AG04450 (cell line): ENCODE results near the gene MTNR1A. TPM values are rescaled to one million over a fixed set of nuclear protein-coding genes. Genes with fewer than 3 reads are reported as not detected.

Experiments used
- CTCF ChIA-PET: fragments of 300-600, 350-600 bp; formaldehyde crosslinking; extraction: SDS; loops from one replicate; lab custom pipeline; 2022; ENCODE audit warnings: antibody characterized with exemption, inconsistent platforms; lab: Charles Lee
- POLR2A ChIA-PET: fragments of 350-600 bp; formaldehyde crosslinking; extraction: SDS; loops from one replicate; lab custom pipeline; 2021; ENCODE audit warnings: antibody characterized with exemption, inconsistent platforms; lab: Yijun Ruan, JAX
- DNase-seq: peaks from one replicate; pipeline ENCODE4 v3.0.0-alpha.2; 2011; ENCODE audit warnings: low read depth, low spot score
- H3K27ac ChIP-seq: one replicate; pipeline ENCODE4 v1.5.1; 2012; ENCODE audit warnings: low read depth, low read length, control low read depth
- H3K27me3 ChIP-seq: one replicate; pipeline ENCODE4 v1.6.0; 2012; ENCODE audit warnings: low read length; ENCODE audit not compliant: control insufficient read depth, insufficient read depth
- H3K4me3 ChIP-seq: 2 replicates; pipeline ENCODE4 v1.5.1; 2011; ENCODE audit warnings: mild to moderate bottlenecking, low read depth, low read length, control low read depth
- H3K9me3 ChIP-seq: 2 replicates; pipeline ENCODE4 v1.5.1; 2012; ENCODE audit warnings: low read length; ENCODE audit not compliant: control insufficient read depth, insufficient read depth
- CTCF ChIP-seq: IDR thresholded peaks from 2 replicates; pipeline ENCODE4 v1.5.1; 2011; ENCODE audit warnings: low read depth, low read length, control low read depth, inconsistent platforms
- polyA plus RNA-seq: library from polyadenylated mRNA; depleted of rRNA; stranded (reverse); fragments of >200 nt; gene quantifications from 2 replicates; pipeline ENCODE4 v1.2.3, GENCODE V29; 2011

Gene MTNR1A
- polyA plus RNA-seq, 1 experiment: not detected

- no peak overlapping the region for H3K27ac ChIP-seq
- no peak overlapping the region for H3K4me3 ChIP-seq
- ChIA-PET CTCF (no interaction called here), POLR2A (no interaction called here)
- H3K9me3 ChIP-seq: peaks cover 5% of the 10 kb centered on the region
- H3K27me3 ChIP-seq: no peaks in the 10 kb centered on the region
- no peak for DNase-seq
- no peak for TF ChIP-seq CTCF
Observed at GRCh38 chr4:186501554-186501953, 53.8 kb downstream of the MTNR1A start.

GRCh38 chr4:186500721-186501304, 54.6 kb downstream of the MTNR1A start:
- Histone ChIP-seq H3K4me3 (no peak overlapping the region), H3K27ac (no peak overlapping the region), H3K27me3 (no peaks in the 10 kb centered on the region), H3K9me3 (peaks cover 5% of the 10 kb centered on the region)
- CTCF ChIA-PET: no interaction called here
- DNase-seq: no peak
- no peak for TF ChIP-seq CTCF
- POLR2A ChIA-PET: no interaction called here

GRCh38 chr4:186499467-186499866, 55.9 kb downstream of the MTNR1A start:
- no peak for TF ChIP-seq CTCF
- no peak for DNase-seq
- peaks cover 5% of the 10 kb centered on the region for H3K9me3 ChIP-seq
- ChIA-PET CTCF (no interaction called here), POLR2A (no interaction called here)
- H3K4me3 ChIP-seq: no peak overlapping the region
- H3K27me3 ChIP-seq: no peaks in the 10 kb centered on the region
- no peak overlapping the region for H3K27ac ChIP-seq

- H3K27me3 ChIP-seq: no peaks in the 10 kb centered on the region
- no peak for TF ChIP-seq CTCF
- ChIA-PET CTCF (interaction anchor here (1.5 kb wide), 1 partner anchor 90 kb away, joined by 3 read pairs; no protein-coding TSS in a partner anchor), POLR2A (no interaction called here)
- H3K4me3 ChIP-seq: no peak overlapping the region
- no peak for DNase-seq
- H3K27ac ChIP-seq: no peak overlapping the region
- H3K9me3 ChIP-seq: peaks cover 5% of the 10 kb centered on the region
Observed at GRCh38 chr4:186497043-186497442, 58.3 kb downstream of the MTNR1A start.

- ChIA-PET CTCF (no interaction called here), POLR2A (no interaction called here)
- H3K27ac ChIP-seq: no peak overlapping the region
- H3K9me3 ChIP-seq: no peaks in the 10 kb centered on the region
- TF ChIP-seq CTCF: no peak
- DNase-seq: no peak
- no peaks in the 10 kb centered on the region for H3K27me3 ChIP-seq
- no peak overlapping the region for H3K4me3 ChIP-seq
Observed at GRCh38 chr4:186494496-186494895, 60.9 kb downstream of the MTNR1A start.
